K562 (cell line): ENCODE data around the gene TBC1D5. TPM values are rescaled to one million over a fixed set of nuclear protein-coding genes. Genes with fewer than 3 reads are reported as not detected.
"Not testable (repeated sequence)": the region's sequence is repeated elsewhere in the genome, so short reads cannot be mapped to it uniquely, and the experiment has no call there.

Experiments used
- ATAC-seq: fragments of 200-7000 bp; cut with Tn5 transposase; 3 replicates; pipeline ENCODE4 v1.9.1; 2020; ENCODE audit warnings: moderate library complexity
- BruUV-seq: library from RNA; stranded (reverse); fragments of 400-500 nt; replicated peaks from 2 replicates; lab custom pipeline; 2021; lab: Mats Ljungman, UMichigan
- CTCF ChIA-PET: fragments of 300-600 bp; formaldehyde crosslinking; extraction: SDS; loops from one replicate; lab custom pipeline; 2021; ENCODE audit warnings: low intra/inter-chr PET ratio; lab: Yijun Ruan, JAX
- POLR2A ChIA-PET: fragments of 300-600, 350-650 bp; sonication (Branson Sonifier 250); formaldehyde crosslinking; extraction: SDS; loops from one replicate; lab custom pipeline; 2021; ENCODE audit warnings: antibody characterized with exemption, inconsistent platforms; lab: Yijun Ruan, JAX
- DNase-seq, 4 experiments: peaks; one replicate each; pipeline versions ENCODE4 v3.0.0 to v3.0.0-alpha.2; 2011 to 2018; ENCODE audit warnings: low spot score in 3 of 4, mixed read lengths in 3 of 4; ENCODE audit errors: extremely low read depth in 1 of 4
- FAIRE-seq: peaks from 2 replicates; lab custom pipeline; 2011; peaks lifted over from hg19 to GRCh38; lab: Jason Lieb, UNC
- H2AFZ ChIP-seq: 2 replicates; pipeline ENCODE4 v1.6.0; 2011; ENCODE audit warnings: low read depth, low read length, control low read depth, inconsistent platforms
- H3K27ac ChIP-seq: fragments of 200-600 bp; 3 replicates; pipeline ENCODE4 v1.8.0; 2011; ENCODE audit warnings: low read depth, mild to moderate bottlenecking, control low read depth, inconsistent platforms, low read length, moderate library complexity, mixed read lengths; ENCODE audit errors: extremely low read depth
- H3K27me3 ChIP-seq, 2 experiments: fragments of 300-600 bp in 1 of 2; 2 replicates in 1 of 2; 3 replicates in 1 of 2; pipeline versions ENCODE4 v1.6.0 to v1.8.0; 2011; ENCODE audit warnings: inconsistent platforms in 2 of 2, low read length in 2 of 2, mild to moderate bottlenecking in 1 of 2, mixed read lengths in 1 of 2, moderate library complexity in 1 of 2; ENCODE audit not compliant: control insufficient read depth in 2 of 2, insufficient read depth in 2 of 2
- H3K36me3 ChIP-seq: fragments of 300-600 bp; 3 replicates; pipeline ENCODE4 v1.8.0; 2011; ENCODE audit warnings: mild to moderate bottlenecking, low read length, inconsistent platforms; ENCODE audit not compliant: control insufficient read depth, insufficient read depth
- H3K4me1 ChIP-seq, 2 experiments: fragments of 200-600 bp in 1 of 2; replicated peaks in 1 of 2; 2 replicates in 1 of 2; 3 replicates in 1 of 2; pipeline versions ENCODE4 v1.5.1 to v1.8.0; 2011; ENCODE audit warnings: inconsistent platforms in 2 of 2, low read length in 2 of 2, mild to moderate bottlenecking in 1 of 2, mixed read lengths in 1 of 2, moderate library complexity in 1 of 2; ENCODE audit not compliant: control insufficient read depth in 2 of 2, insufficient read depth in 2 of 2
- H3K4me2 ChIP-seq: 2 replicates; pipeline ENCODE4 v1.6.1; 2011; ENCODE audit warnings: low read length, control low read depth, inconsistent platforms, mixed read lengths; ENCODE audit not compliant: insufficient read depth
- H3K4me3 ChIP-seq: fragments of 200-600 bp; sonication (generic), shearing (Covaris generic); 2 replicates; pipeline ENCODE4 v1.5.1; 2016; ENCODE audit warnings: control low read depth, inconsistent platforms
- H3K79me2 ChIP-seq: fragments of 200-600 bp; 3 replicates; pipeline ENCODE4 v1.8.0; 2011; ENCODE audit warnings: low read length, inconsistent platforms; ENCODE audit not compliant: control insufficient read depth, insufficient read depth
- H3K9ac ChIP-seq, 2 experiments: 2 replicates each; pipeline versions ENCODE4 v1.6.0 to v1.6.1; 2011; ENCODE audit warnings: low read depth in 2 of 2, low read length in 2 of 2, control low read depth in 1 of 2, inconsistent platforms in 1 of 2, mild to moderate bottlenecking in 1 of 2, mixed read lengths in 1 of 2; ENCODE audit not compliant: insufficient read depth in 1 of 2
- H3K9me1 ChIP-seq: one replicate; pipeline ENCODE4 v1.6.0; 2011; ENCODE audit warnings: inconsistent platforms, mild to moderate bottlenecking, low read length, moderate library complexity; ENCODE audit not compliant: control insufficient read depth, insufficient read depth
- H3K9me3 ChIP-seq: replicated peaks from 2 replicates; pipeline ENCODE4 v1.5.1; 2011; ENCODE audit warnings: low read depth, low read length, inconsistent platforms; ENCODE audit not compliant: control insufficient read depth, insufficient read depth
- H4K20me1 ChIP-seq: replicated peaks from 2 replicates; pipeline ENCODE4 v1.6.1; 2011; ENCODE audit warnings: low read length, inconsistent platforms, mixed read lengths; ENCODE audit not compliant: control insufficient read depth, insufficient read depth
- ARID1B ChIP-seq: fragments of 450-650 bp; IDR thresholded peaks from 2 replicates; pipeline ENCODE4 v1.6.1; 2016; ENCODE audit warnings: antibody characterized with exemption, mild to moderate bottlenecking, inconsistent platforms
- C11orf30 ChIP-seq: fragments of 450-650 bp; IDR thresholded peaks from 2 replicates; pipeline ENCODE4 v1.6.1; 2016; ENCODE audit warnings: low read depth, mild to moderate bottlenecking
- CBFA2T2 ChIP-seq: fragments of 450-650 bp; conservative IDR thresholded peaks from 2 replicates; pipeline ENCODE4 v1.6.1; 2017; ENCODE audit warnings: mild to moderate bottlenecking
- CBFA2T3 ChIP-seq: fragments of 450-650 bp; IDR thresholded peaks from 2 replicates; pipeline ENCODE4 v1.6.1; 2017
- DPF2 ChIP-seq: fragments of 450-650 bp; IDR thresholded peaks from 2 replicates; pipeline ENCODE4 v1.6.1; 2016
- FOXA3 ChIP-seq, 2 experiments: fragments of 450-650 bp in 1 of 2; sonication (generic) in 1 of 2; formaldehyde crosslinking; IDR thresholded peaks in 1 of 2; conservative IDR thresholded peaks in 1 of 2; 2 replicates each; pipeline versions ENCODE4 v1.4.0 to v1.8.0; 2020 to 2022; ENCODE audit warnings: mild to moderate bottlenecking in 2 of 2, missing genetic modification reagents in 1 of 2
- HDAC1 ChIP-seq, 2 experiments: fragments of 450-650 bp; IDR thresholded peaks; 2 replicates each; pipeline ENCODE4 v1.6.1; 2016 to 2017; ENCODE audit warnings: inconsistent platforms in 1 of 2, mild to moderate bottlenecking in 1 of 2, moderate library complexity in 1 of 2
- HES1 ChIP-seq: fragments of 450-650 bp; IDR thresholded peaks from 2 replicates; pipeline ENCODE4 v1.6.1; 2016; ENCODE audit warnings: low read depth, mild to moderate bottlenecking, moderate library complexity
- KDM1A ChIP-seq, 2 experiments: fragments of 450-650 bp; IDR thresholded peaks; 2 replicates each; pipeline ENCODE4 v1.6.1; 2016; ENCODE audit warnings: mild to moderate bottlenecking in 2 of 2
- MEIS2 ChIP-seq: fragments of 450-650 bp; IDR thresholded peaks from 2 replicates; pipeline ENCODE4 v1.6.1; 2014; ENCODE audit warnings: mild to moderate bottlenecking; ENCODE audit not compliant: partially characterized antibody
- MLLT1 ChIP-seq, 2 experiments: fragments of 450-650 bp; IDR thresholded peaks; 2 replicates each; pipeline ENCODE4 v1.6.1; 2016
- PBX2 ChIP-seq, 2 experiments: IDR thresholded peaks in 1 of 2; conservative IDR thresholded peaks in 1 of 2; 2 replicates each; pipeline ENCODE4 v1.6.1; 2016; ENCODE audit warnings: low read depth in 2 of 2, mild to moderate bottlenecking in 1 of 2, missing compliant biosample characterization in 1 of 2, missing genetic modification characterization in 1 of 2, moderate library complexity in 1 of 2
- PKNOX1 ChIP-seq: fragments of 450-650 bp; IDR thresholded peaks from 2 replicates; pipeline ENCODE4 v1.6.1; 2016
- SMARCA4 ChIP-seq: fragments of 450-650 bp; IDR thresholded peaks from 2 replicates; pipeline ENCODE4 v1.6.1; 2016
- SMARCE1 ChIP-seq: fragments of 450-650 bp; IDR thresholded peaks from 2 replicates; pipeline ENCODE4 v1.7.1; 2016; ENCODE audit warnings: mild to moderate bottlenecking
- TAL1 ChIP-seq: fragments of 450-650 bp; IDR thresholded peaks from 2 replicates; pipeline ENCODE4 v1.6.1; 2016; ENCODE audit warnings: mild to moderate bottlenecking
- TCF3 ChIP-seq: sonication (generic); formaldehyde crosslinking; IDR thresholded peaks from 2 replicates; pipeline ENCODE4 v1.4.0; 2020; ENCODE audit warnings: mild to moderate bottlenecking, missing genetic modification reagents
- TEAD4 ChIP-seq, 2 experiments: sonication (generic) in 1 of 2; formaldehyde crosslinking in 1 of 2; IDR thresholded peaks; 2 replicates each; pipeline versions ENCODE4 v1.6.1 to v1.8.0; 2012 to 2022; ENCODE audit warnings: borderline replicate concordance in 1 of 2, inconsistent platforms in 1 of 2, low read length in 1 of 2, mild to moderate bottlenecking in 1 of 2, missing genetic modification reagents in 1 of 2
- WGBS: fragments of 100-300 bp; shearing (Covaris generic); methylation state at CpG from one replicate; pipeline ENCODE4 v1.1.6; 2016; ENCODE audit warnings: low coverage, mixed read lengths; ENCODE audit not compliant: insufficient coverage; ENCODE audit errors: missing lambda C conversion rate; 5-methylcytosine and 5-hydroxymethylcytosine counted together
- in situ Hi-C: fragments of 300-500 bp; cut with MboI; formaldehyde crosslinking; loops from 4 replicates; pipeline ENCODE4 v1.15.0; 2018; ENCODE audit warnings: inconsistent platforms, mixed read lengths
- intact Hi-C: fragments of 100-400 bp; cut with micrococcal nuclease; formaldehyde crosslinking; loops from 2 replicates; pipeline ENCODE4 v1.14.2; 2022
- polyA plus RNA-seq, 8 experiments: library from polyadenylated mRNA; depleted of rRNA in 4 of 8; stranded (reverse) in 5 of 8; unstranded in 3 of 8; fragments of >200 nt; fragmentation: Nextera tagmentation in 2 of 8; fragmentation: Illumina TruSeq in 1 of 8; extraction: Ambion mirVana in 2 of 8; extraction: Trizol in 1 of 8; gene quantifications; 2 replicates each; pipeline versions ENCODE4 v1.2.1 to v1.2.3, GENCODE V29; 2011 to 2014; ENCODE audit warnings: inconsistent platforms in 1 of 8, missing spikeins in 1 of 8
- total RNA-seq, 7 experiments: library from RNA; depleted of rRNA in 6 of 7; stranded (reverse); fragments of >200 nt in 6 of 7; fragmentation: Illumina TruSeq in 2 of 7; extraction: Trizol in 2 of 7; gene quantifications; 2 replicates each; pipeline versions ENCODE4 v1.2.1 to v1.2.3, GENCODE V29; 2011 to 2021; ENCODE audit warnings: low replicate concordance in 1 of 7

TBC1D5 gene
- total and polyA plus RNA-seq, 9 of the 15 experiments (the other 6 are each of a cell fraction or from before 2014, with no cell fraction given), result 2.9 to 38.1 (median 25.6) TPM

- H3K9me3 ChIP-seq; CTCF ChIA-PET; H3K36me3 ChIP-seq; H3K4me2 ChIP-seq; H3K27ac ChIP-seq; H3K4me3 ChIP-seq; ATAC-seq; H4K20me1 ChIP-seq; BruUV-seq; H3K9me1 ChIP-seq; FAIRE-seq; in situ Hi-C loops; H3K27me3 ChIP-seq; intact Hi-C loops; POLR2A ChIA-PET; DNase-seq; H3K9ac ChIP-seq; H2AFZ ChIP-seq; TF ChIP-seq PBX2 (CRISPR knock-in tag; IDR thresholded peaks at IDR 0.05; ENCODE audit: low read depth); TEAD4 (CRISPR knock-in tag; IDR thresholded peaks at IDR 0.05; ENCODE audit: borderline replicate concordance): not testable (repeated sequence)
- WGBS, result 15% methylated on average over 2 of the region's 2 CpGs
- peaks cover 18% of the 10 kb centered on the region for H3K79me2 ChIP-seq
- peaks cover 6 to 10% of the 10 kb centered on the region in 2 experiments for H3K4me1 ChIP-seq
- TF ChIP-seq HES1, result peak; percentile 84
- TF ChIP-seq PBX2 (tag; conservative IDR thresholded peaks at IDR 0.05; ENCODE audit: low read depth), result peak; percentile 81
- peak; percentile 76 to 83; a peak in 3 of 4 replicates for TF ChIP-seq FOXA3 (CRISPR knock-in tag; conservative IDR thresholded peaks at IDR 0.05 in 1 of 2, IDR thresholded peaks at IDR 0.05 in 1 of 2)
- TF ChIP-seq TEAD4 (IDR thresholded peaks at IDR 0.05; ENCODE audit: low read length), result peak; percentile 31; the same call in 1 of the 2 replicates
- peak; percentile 28; the same call in 1 of the 2 replicates for TF ChIP-seq SMARCA4
- TF ChIP-seq KDM1A (IDR thresholded peaks at IDR 0.05), result peak; percentile 92
- peak in 1 of 2 experiments; percentile 74; a peak in 1 of 4 replicates for TF ChIP-seq MLLT1 (IDR thresholded peaks at IDR 0.05)
- TF ChIP-seq CBFA2T2, result peak; percentile 22; the same call in 1 of the 2 replicates
- peak; percentile 97 for TF ChIP-seq MEIS2
- peak; percentile 64; the same call in 1 of the 2 replicates for TF ChIP-seq SMARCE1
- TF ChIP-seq ARID1B, result peak; percentile 61
- TF ChIP-seq CBFA2T3, result peak; percentile 63
- peak; percentile 40; the same call in 1 of the 2 replicates for TF ChIP-seq TCF3
- peak; percentile 50 for TF ChIP-seq TAL1
- TF ChIP-seq C11orf30, result 0 out of 2 replicates have a peak, but pooled peaks have one; percentile 12
- 0 out of 2 replicates have a peak, but pooled peaks have one; percentile 41 for TF ChIP-seq DPF2
- peak; percentile 87 for TF ChIP-seq PKNOX1
- TF ChIP-seq HDAC1 (IDR thresholded peaks at IDR 0.05), result peak in 1 of 2 experiments; percentile 88; a peak in 2 of 4 replicates
These were observed 46.8 kb downstream of the TBC1D5 start for GRCh38 chr3:17695665-17696064.
